ENCODE data around the gene SGSM2.
A peak's percentile ranks its signal among the peaks of the same experiment; 100 is the strongest.
"Not testable (repeated sequence)": the region's sequence is repeated elsewhere in the genome, so short reads cannot be mapped to it uniquely, and the experiment has no call there.

SGSM2 gene, protein sequence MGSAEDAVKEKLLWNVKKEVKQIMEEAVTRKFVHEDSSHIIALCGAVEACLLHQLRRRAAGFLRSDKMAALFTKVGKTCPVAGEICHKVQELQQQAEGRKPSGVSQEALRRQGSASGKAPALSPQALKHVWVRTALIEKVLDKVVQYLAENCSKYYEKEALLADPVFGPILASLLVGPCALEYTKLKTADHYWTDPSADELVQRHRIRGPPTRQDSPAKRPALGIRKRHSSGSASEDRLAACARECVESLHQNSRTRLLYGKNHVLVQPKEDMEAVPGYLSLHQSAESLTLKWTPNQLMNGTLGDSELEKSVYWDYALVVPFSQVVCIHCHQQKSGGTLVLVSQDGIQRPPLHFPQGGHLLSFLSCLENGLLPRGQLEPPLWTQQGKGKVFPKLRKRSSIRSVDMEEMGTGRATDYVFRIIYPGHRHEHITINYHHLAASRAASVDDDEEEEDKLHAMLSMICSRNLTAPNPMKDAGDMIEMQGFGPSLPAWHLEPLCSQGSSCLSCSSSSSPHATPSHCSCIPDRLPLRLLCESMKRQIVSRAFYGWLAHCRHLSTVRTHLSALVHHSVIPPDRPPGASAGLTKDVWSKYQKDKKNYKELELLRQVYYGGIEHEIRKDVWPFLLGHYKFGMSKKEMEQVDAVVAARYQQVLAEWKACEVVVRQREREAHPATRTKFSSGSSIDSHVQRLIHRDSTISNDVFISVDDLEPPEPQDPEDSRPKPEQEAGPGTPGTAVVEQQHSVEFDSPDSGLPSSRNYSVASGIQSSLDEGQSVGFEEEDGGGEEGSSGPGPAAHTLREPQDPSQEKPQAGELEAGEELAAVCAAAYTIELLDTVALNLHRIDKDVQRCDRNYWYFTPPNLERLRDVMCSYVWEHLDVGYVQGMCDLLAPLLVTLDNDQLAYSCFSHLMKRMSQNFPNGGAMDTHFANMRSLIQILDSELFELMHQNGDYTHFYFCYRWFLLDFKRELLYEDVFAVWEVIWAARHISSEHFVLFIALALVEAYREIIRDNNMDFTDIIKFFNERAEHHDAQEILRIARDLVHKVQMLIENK

DNA sequence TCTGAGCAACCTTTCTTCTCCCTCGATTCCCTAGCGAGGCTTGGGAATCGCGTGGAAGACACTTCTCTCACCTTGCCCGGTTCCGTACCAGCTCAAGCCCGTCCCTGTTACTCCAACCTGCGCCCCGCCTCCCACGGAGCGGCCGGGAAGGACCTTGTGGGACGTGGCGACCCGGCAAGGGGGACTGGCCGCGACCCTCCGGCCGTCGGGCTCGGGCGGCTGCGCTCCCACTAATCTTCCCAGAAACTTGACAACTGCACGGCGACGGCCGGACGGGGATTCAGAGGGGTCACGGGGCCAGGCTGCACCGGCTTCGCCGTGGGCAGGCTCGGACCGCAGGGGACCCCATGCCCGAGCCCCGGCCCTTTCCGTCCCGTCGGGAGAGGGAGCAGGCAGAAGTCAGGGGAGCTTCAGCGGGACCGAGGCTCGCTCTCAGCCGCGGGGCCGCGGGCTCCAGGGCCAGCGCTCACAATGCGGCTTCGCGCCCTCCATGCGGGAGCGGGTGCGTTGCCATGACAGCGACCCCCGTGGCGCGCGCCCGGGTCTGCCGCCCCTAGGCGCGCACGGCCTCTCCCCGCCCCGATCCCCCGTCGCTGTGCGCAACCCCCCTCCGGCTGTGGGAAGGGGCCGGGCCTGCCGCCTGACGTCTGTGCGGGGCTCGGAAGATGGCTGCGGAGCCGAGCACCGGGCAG, at the start of gene SGSM2:
Gene SGSM2, plus strand, starts transcription at position 650 of the 692 bp plus-strand sequence. CDS start 188 bp downstream, outside the sequence.
- peak; percentile 56 for DNase-seq

DNA sequence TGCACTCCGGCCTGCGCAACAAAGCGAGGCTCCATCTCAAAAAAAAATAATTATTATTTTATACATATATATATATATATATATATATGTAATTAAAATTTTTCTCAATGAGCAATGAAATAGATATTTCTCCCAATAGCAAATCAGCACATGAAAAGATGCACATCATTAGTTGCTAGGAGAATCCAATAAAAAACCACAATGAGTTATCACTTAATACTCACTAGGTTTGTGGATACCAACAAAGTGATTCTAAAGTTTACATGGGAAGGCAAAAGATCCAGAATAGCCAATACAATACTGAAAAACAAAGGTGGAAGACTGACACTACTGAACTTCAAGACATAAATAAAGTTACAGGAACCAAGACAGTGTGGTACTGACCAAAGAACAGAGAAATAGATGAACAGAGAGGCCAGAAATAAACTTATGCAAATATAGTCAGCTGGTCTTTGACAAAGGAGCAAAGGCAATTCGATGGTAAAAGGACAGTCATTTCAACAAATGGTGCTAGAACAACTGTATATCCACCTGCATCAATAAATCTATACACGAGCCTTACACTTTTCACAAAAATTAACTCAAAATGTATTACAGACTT, 47.3 kb upstream of the SGSM2 start:
- DNase-seq = no peak

DNA sequence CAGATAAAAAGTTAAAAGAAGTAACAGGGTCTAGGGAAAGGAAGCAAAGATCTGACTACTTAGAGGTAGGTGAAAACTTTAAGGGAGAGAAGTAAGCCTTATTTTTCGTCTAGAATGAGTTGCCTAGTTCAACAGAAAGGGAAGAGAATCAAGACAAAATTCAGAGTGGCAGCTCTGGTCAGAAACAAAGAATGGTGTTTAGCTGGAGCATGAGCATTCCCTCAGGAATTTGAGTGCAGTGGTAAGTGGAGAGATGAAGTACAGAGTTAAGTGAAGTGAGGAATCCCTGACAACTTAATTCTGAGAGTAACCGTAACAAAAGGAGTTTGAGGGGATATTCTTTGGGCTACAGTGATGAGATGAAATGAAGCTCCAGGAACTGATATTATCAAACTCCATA, 45.2 kb upstream of the SGSM2 start:
- no peak for DNase-seq

DNA sequence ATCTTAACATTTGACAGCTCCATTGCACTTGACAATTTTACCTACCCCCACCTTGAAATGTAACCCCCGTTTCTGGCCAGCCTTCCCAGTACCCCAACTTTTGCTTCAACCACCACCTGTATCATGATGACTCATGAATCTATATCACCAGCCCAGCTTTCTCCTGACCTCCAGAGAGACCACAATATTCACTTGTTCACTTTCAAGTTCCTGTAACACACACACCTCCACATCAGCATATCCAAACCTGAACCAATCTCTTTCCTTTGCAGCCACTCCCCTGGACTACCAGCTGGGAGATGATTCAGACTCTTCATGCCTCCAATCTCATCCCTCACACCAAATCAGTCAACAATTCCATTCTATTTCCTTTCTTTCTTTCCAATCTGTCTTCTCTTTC, 41.7 kb upstream of the SGSM2 start:
- DNase-seq = no peak

DNA sequence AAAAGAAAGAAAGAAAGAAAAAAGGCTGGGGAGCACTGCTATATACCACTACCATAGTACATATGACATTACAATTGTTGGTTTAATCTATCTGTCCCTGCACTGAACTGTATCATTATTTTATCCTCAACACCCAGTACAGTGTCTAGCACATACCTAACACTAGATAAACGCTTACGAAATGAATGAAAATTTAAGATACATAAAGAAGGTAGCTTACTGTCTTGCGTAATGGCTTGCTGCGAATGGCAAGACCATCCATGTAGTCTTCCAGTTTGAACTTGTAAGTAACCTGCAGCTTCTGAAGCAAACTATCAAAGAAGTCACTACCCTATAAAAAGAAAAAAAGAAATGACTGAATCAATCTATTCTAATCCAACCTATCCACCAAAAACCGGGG, 40.3 kb upstream of the SGSM2 start:
- no peak for DNase-seq

DNA sequence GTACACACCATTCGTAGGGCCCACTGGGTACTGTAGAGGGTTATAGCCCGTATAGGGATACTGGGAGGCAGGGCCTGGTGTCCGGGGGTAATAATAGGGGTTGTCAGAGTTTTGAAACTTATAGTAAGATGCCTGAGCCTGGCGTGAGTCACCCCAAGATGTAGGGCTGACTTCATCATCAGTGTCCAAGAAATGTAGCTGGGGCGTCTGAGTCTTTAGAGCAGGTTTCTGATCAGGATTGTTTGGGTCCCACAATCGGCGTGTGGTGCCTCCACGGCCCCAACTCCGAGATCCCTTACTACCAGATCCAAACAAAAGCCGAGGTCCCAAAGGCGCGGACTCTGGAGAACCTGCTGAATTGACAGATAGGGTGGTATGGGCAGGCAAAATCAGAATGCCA, 38.2 kb upstream of the SGSM2 start:
- no peak for DNase-seq

DNA sequence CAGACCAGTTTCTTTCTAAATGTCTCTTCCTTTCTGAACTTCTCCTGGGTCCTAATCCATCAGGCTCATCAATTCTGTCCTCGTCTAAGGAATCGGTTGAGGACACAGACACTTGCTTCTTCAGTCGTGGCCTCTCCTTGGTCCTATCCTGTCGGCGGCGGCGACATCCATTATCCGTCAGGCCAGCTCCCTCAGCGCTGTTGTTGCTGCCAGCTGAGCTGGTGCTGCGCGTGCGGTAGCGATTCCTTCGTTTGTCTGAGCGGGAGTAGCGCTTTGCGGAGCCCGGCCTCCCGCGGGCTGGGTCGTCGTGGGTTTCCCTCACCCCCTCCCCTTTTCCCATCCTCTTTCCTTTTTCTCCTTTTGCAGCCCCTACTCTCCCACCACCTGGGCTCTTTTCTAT, 37.5 kb upstream of the SGSM2 start:
- DNase-seq = no peak

DNA sequence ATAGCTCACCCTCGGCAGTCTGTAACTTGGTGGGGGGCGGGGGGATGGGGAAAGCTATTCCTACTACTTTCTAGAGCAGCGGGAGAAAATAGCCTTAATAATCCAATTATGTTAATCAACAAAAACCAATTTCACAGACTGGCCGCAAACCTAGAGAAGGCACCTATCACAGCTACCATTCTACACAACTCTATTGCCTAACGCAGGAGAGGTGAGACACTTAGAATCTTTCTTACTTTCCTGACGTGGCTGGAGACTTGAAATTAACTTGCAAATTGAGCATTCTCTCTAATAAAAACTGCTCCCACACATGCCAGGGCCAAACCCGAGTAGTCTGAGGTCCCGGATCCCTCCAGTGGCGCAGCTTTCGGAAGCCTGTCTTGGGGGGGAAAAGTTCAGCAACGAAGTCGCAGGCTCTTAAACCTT, 34.5 kb upstream of the SGSM2 start:
- no peak for DNase-seq

DNA sequence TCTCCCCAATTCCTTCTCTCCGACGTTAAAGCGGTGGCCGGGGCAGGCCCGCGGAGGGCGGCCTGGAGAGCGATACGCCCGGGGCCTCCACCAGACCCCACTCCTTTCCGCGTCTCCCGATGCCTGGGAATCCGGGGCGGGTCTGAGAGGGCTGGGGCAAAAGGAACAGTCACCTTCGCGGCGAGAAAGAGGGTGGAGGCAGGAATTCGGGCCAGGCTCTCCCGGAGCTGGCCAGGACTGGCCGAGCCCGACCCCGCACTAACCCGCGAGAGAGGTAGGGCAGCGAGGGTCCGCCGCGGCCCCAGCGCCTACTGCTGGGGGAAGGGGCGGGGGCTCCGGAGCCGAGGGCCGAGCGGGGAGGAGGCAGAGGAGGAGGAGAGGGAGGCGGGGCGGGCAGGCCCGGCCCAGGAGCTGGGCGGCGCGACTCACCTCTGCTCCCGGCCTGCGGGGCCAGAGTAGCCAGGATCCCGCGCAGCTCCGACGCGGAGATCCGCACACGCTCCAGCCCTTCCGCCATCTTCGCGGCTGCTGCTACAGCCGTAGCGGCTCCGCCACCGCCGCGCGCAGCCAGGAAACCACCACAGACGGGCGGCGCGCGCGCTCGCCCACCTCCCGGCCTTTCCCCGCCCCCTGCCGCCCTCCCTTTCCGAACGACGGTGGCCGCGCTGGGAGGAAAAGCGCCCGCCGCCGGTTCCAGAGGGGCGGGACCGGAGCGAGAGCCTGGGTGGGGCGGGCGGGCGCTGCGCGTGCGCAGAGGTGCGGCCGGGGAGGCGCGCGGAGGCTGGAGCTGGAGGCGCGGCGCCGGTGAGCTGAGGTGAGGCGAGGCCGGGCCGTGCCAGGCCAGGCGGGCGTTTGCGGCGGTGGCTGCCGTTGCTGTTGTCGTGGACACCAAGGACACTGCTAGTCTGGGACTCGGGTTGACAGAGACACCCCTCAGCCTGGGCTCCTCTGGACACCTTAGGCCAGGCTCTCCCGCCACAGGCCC, 33.8 kb upstream of the SGSM2 start, which contains the start of the genes SMG6 and SRR:
Gene SMG6, minus strand, starts transcription at position 582 of the 985 bp plus-strand sequence. Its CDS starts 65 bp downstream, at position 517.
Gene SRR, plus strand, starts transcription at position 747 of the 985 bp plus-strand sequence. CDS start 11,611 bp downstream, outside the sequence.
- DNase-seq = peak; percentile 94

DNA sequence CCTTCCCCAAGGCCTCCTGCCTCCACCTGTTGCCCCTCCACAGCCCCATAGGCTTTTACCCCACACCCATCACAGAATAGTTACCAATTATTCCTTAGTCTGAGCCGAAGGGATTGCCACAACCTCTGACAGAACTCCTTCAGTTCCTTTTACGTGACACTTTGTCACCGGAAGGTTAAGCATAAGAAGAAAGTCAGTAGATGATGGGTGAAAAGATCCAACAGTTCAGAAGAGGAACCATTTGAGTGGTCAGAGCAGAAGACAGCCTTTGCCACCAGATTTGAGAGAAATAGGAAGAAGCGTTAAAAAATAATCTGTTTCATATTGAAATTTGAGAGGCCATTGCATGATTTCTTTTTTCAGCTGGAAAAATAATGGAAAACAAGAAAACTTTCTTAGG, 32.4 kb upstream of the SGSM2 start:
- DNase-seq = no peak

DNA sequence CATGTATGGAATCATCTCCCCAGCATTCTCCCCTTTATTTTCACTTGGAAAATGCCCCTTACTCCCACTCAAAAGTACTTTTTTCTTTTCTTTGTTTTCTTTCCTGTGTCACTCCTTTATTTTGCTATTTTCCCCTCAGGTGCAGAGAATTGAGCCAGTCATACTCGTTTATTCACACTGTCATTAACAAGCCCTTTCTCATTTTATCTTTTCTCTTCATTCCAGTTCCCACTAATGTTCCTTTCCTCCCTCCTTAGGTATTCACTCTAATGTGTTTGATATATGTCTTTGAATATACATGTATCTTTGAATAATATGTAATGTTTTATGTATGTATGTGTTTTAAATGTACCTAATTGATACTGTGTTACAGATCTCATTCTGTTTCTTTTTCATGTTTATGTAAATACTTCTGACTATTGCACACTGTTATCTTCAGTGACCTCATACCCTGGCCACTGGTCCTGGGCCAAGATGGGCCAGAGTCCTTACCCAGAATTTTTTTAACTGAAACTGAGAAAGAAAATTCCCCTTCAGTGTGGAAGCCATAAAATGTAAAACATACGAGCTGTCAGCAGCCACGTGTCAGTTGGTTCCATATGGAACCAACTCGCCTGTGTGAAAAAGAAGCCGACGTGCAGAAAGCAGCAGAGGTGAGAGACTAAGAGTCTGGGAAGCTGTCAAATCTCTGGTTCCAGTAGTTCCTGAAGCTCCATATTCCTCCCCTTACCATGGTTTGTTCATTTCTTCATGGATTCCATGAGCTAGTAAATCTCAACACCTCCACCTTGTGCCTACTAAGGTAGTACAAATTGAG, 27.8 kb upstream of the SGSM2 start:
- no peak for DNase-seq

DNA sequence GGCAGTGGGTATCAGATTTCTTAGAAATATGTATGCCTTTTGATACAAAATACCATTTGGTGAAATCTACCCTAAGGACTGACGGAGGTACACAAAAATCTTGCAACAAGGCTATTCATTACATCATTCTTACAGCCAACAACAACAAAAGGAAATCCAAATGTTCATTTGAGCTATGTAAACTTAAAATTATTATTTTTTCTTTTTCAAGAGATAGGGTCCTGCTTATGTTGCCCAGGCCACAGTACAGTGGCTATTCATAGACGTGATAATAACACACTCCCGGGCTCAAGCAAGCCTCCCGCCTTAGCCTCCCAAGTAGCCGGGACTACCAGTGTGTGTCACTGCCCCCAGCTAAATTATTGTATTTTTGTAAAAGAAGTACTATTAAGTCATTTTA, 24.6 kb upstream of the SGSM2 start:
- DNase-seq = no peak

DNA sequence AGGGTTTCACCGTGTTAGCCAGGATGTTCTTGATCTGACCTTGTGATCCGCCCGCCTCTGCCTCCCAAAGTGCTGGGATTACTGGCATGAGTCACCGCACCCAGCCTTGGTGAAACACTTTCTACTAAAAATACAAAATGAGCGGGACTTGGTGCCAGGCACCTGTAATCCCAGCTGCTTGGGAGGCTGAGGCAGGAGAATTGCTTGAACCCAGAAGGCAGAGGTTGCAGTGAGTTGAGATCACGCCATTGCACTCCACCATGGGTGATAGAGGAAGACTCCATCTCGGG, 20.4 kb upstream of the SGSM2 start:
- DNase-seq = not testable (repeated sequence)

DNA sequence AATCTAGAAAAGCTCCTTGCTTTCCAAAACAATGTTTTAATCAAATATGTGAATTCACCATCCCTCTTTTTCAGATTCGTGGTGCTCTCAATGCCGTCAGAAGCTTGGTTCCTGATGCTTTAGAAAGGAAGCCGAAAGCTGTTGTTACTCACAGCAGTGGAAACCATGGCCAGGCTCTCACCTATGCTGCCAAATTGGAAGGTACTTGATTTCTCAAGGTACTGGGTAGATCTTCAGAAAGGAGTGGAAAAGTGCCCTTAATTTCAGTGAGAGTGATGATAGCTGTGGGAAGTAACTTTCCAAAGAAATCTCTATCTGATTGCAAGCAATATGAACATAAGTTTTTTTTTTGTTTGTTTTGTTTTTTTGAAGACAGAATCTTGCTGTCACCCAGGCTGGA, 19.5 kb upstream of the SGSM2 start:
- no peak for DNase-seq

DNA sequence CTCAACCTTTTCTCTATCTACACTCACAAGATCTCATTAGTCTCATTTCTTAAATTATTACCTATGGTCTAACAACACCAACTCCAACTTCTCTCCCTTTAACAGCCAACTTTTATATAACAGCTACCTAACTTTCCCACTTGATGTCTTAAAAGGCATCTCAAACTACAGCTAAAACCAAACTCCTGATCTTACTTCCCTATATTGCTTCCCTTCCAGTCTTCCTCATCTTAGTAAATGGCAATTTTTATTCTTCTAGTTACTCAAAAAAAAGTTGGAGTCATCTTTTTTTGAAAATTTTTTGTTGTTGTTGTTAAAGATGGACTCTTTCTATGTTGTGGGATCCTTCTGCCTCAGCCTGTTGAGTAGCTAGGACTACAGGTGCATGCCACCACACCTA, 18.2 kb upstream of the SGSM2 start:
- no peak for DNase-seq

DNA sequence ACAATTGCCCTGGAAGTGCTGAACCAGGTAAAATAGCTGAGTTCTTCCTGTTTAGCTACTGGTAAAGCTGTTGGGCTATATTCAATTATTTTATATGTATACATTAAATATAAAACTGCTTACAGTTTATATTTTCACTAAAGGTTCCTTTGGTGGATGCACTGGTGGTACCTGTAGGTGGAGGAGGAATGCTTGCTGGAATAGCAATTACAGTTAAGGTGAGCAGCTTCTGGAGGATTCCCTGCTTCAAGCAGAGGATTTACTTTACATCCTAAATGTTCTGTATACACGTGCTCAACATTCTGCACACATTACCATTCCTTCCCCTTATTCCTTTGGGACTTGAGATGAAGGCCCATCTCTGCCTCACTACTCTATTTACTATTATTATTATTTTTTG, 15.9 kb upstream of the SGSM2 start:
- no peak for DNase-seq

DNA sequence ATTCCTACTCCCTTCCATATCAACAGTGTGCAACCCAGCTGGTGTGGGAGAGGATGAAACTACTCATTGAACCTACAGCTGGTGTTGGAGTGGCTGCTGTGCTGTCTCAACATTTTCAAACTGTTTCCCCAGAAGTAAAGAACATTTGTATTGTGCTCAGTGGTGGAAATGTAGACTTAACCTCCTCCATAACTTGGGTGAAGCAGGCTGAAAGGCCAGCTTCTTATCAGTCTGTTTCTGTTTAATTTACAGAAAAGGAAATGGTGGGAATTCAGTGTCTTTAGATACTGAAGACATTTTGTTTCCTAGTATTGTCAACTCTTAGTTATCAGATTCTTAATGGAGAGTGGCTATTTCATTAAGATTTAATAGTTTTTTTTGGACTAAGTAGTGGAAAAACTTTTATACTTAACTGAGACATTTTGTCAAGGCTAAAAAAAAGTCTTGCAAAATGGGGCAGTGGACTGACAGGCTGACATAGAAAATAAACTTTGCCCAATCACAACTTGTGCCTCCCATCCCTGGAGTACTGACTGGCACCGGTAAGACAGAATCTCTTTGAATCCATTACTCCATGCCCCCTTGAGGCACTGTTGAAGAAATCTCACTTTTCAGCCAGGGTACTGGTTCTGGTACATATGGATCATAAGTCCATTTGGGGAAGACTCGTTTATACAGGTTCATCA, 13.5 kb upstream of the SGSM2 start:
- no peak for DNase-seq

DNA sequence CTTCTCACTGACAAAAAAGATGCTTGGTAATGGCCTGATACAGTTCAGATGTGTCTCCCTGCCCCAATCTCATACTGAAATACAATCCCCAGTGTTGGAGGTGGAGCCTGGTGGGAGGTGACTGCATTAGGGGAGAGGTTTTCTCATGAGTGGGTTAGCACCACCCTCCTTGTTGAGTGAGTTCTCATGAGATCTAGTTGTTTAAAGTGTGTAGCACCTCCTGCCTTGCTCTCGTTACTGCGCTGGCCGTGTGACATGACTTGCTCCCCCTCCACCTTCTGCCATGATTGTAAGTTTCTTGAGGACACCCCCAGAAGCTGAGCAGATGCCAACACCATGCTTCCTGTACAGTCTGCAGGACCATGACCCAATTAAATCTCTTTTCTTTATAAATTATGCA, 6.0 kb upstream of the SGSM2 start:
- peak; percentile 16 for DNase-seq

DNA sequence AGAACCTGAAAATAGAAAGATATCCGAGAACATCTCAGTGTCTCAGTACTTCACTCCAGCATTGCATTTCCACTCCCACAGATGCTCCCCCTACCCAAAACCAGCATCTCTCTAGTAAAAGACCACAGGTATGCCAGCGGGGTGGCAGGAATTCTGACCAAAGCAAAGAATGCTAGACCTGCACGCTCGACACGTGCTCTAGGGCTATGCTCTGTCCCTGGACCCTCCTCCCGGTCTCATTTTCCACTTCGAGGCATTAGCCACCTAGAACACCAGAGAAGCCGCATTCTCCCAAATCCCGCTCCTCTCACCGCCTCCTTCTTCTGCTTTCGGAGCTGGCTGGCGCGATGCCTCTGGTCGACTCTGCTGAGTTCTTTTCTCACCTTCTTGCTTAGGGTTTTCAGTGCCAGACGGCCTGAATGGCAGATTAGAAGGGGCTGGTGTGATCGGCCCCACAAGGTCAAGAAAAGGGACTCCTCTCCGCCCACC, 1.5 kb upstream of the SGSM2 start:
- DNase-seq = peak; percentile 29
